Stimulated activated CD4-positive, alpha-beta T cell treated with anti-CD3 and anti-CD28 coated beads, Interleukin-4, amount 100 ng/mL, for 1 hour (primary cell): ENCODE results near the gene AOPEP.

Experiments
- DNase-seq: peaks from one replicate; pipeline ENCODE4 v3.0.0-alpha.2; 2020

The AOPEP gene

DNA sequence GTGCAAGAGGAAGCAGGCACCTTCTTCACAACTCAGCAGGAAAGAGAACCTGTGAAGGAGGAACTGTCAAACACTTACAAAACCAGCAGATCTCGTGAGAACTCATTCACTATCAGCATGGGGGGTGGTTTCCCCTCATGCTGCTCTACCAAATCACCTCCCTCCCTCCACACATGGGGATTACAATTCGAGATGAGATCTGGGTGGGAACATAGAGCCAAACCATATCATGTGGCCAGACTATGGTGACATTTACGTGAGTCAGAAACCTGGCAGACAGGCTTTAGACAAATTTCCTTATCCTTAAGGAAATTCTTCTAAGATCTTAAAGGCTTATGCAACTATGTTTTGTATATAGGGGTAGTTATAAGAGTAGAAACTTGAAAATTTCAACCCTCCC lies 8.7 kb upstream of the AOPEP start:
- DNase-seq, result no peak

DNA sequence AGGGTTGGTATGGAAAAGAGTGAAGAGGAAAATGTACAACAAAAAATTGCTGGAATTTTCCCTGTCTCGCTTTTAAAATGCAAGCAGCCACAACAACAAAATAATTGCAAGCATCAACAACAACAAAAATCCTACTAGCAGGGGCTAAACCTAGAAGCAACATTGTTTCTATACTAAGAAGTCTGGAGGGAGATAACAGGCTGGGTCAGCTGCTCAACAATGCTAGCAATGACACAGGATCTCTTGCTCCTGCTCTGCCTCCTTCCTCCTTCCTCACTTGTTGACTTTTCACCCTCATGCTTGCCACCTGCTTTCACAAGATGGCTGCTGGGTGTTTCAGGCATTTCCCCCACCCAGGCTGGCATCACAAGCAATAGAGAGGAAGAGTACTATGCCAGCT lies 7.6 kb upstream of the AOPEP start:
- DNase-seq, result no peak

DNA sequence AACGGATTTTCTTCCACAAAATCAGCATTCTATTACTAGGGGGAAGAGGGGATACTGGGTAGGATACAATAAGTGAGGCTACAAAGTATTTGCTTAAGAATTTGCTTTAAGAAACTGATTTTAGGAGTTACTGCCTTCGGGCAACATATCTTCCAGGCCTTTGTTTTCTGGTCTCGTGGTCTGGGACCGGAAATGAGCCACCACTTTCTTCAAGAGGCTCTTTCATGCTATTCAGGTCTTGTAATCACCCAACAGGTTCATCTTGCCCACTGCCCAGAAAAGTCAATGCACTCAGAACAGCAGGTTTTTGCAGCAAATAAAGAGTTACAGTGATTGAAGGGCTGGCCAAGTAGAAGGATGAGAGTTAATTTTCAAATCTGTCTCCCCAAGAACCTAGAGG lies 6.6 kb upstream of the AOPEP start:
- no peak for DNase-seq

DNA sequence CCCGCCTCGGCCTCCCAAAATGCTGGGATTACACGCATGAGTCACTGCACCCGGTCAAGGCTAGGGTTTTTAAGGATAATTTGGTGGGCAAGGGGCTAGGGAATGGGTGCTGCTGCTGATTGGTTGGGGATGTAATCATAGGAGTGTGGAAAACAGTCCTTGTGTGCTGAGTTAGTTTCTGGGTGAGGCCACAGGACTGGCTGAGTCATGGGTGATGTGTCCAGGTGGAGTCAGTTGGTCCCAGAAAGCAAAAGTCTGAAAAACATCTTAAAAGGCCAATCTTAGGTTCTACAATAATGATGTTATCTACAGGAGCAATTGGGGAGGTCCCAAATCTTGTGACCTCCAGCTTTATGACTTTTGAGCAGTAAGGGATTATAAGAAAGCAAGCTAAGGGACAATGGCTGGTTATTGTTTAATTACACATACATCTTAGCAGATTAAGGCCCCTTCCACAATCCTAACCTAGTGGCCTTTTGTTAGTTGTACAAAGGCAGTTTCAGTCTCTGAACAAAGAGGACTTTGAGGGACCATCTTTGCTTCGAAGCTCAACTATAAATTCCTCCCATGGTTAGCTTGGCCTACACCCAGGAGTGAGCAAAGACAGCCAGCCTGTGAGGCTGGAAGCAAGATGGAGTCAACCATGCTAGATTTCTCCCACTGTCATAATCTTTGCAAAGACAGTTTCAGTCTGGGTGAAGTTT lies 5.5 kb upstream of the AOPEP start:
- DNase-seq, result no peak

DNA sequence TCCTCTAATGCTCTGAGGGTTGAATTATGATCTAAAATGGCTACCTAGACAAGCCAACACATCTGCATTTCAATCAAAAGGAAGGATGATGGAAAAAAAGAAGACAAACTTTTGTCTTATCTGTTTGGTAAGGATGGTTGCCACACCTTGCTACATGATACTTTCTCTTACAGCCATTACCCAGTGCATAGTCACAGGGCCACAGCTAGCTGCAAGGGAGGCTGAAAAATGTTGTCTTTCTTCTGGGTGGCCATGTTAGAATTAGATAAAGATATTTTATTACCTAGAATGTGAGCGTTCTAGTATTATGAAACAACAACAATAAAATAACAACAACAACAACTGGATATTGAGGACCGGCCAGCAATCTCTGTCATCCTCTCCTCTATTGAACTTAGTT lies 4.7 kb upstream of the AOPEP start:
- DNase-seq, result no peak

DNA sequence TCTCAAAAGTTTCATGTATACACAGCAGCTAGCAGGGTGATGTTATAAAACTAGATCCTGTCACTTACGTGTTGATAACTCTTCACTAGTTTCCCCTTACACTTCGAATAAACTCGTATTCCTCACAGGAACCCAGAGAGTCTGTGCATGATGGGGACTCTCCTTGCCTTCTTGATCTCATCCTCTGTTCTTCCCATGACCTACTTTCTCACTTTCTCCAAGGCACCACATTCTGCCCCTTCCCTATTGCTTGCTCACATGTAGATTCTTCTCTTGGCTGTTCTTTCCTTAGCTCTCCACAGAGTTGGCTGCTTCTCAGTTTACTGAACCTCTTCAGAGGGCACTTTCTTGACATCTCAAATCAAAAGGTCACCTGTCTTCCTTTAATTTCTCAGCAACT lies 1.2 kb upstream of the AOPEP start:
- no peak for DNase-seq

DNA sequence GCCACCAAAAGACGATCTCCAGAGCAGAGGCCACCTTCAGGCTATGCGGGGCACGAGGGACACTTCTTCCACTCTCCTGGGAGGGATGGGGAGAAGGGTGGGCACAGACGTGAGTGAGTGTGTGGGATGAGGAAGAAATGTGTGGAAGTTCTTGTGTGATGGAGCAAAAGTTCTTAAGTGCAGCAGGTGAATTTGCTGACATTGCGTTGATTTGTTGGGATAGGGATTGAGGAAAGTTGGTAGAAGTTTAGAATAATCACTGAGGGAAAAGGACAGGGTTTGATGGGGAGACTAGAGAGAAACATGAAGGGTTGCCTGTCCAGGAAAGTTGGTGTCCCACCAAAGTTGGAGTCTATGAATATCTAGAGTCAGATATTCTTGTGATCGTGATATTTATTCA lies 2.2 kb downstream of the AOPEP start:
- DNase-seq, result no peak

DNA sequence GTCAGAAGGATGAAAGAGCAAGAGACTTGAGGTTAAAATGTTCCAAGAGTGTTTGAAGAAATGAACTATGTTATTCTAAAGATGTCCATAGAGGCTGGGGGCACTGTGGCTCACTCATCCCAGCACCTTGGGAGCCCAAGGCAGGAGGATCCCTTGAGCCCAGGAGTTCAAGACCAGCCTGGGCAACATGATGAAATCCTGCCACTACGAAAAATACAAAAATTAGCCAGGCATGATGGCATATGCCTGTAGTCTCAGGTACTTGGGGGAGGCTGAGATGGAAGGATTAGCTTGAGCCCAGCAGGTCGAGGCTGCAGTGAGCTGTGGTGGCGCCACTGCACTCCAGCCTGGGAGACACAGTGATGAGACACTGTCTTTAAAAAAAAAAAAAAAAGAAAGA lies 2.7 kb downstream of the AOPEP start:
- DNase-seq, result no peak

DNA sequence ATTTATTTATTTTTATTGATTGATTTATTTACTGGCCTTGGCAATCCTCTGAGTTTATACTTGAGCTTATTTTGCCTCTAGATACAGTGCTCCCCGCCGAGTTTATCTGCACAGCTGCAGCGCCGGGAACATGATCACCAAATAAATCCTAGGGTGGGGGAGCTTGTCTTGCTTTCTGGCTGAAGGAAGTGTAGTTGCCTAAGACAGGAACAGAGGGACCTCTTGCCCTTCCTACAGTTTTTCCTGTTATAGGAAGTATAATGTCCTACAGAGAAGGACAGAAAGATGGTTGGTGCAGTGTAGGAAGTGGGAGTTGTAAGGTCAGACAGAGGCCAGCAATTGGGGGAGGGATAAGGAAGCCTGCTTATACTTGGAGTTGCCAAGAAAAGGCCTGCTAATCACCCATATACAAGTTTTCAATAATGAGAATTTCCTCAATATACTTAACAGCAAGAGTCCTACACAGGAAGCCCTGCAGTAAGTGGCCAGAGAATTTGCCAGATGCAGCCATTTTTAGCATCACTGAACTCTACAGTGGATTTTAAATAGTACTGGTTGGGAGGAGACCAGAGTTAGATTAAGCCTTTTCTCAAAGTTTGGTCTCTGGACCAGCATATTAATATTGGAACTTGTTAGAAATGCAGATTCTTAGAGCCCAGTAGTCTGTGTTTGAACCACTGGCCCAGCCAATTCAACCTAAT lies 7.7 kb downstream of the AOPEP start:
- DNase-seq, result no peak

DNA sequence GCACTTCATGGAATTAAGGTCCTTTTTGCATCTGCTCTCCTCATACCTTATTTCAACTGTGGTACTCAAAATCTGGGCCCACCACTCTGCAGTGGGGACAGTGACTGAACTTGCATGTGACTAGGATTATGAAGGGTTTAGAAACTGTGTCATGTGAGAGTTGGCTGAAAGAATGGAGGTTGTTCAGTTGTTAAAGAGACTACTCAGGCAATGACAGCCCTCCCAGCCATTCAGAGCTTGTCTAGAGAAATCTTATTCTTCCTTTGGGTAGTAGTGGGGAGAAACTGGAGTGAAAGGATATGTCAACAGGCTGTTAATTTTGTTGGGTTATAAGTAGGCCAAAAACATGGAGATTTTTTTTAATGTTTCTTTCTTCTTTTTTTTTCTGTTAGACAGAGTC lies 10.3 kb downstream of the AOPEP start:
- no peak for DNase-seq

DNA sequence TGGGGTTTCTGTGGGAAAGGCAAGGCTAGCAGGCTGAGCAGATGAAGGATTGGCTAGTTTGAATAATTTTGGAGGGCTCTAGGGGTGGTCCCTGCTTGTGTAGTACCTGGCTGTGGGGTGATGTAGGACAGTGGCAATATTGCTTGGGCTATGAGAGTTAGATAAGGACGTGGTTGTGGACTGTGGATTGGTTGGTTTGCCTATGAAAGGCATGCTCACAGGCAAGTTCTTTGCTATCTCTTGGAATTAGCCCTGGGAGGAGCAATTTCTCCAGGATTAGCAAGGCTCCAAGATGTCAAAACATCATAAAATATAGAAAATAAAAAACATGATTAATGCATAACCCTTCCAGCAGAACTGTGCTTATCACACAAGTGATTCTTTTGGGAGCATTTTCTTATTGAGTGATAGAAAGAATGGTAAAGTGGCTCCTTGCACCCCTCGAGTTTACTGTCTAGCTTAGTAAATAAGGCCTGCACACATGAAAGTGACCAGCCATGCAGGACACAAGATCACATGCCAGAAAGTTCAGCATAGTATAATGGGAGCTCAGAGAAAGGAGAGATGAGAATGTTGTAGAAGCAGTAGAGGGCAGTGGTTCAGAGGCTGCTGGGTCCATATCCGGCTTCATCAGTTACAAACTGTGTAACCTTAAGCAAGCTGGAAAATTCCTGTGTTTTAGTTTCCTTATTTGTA lies 13.8 kb downstream of the AOPEP start:
- DNase-seq, result no peak

DNA sequence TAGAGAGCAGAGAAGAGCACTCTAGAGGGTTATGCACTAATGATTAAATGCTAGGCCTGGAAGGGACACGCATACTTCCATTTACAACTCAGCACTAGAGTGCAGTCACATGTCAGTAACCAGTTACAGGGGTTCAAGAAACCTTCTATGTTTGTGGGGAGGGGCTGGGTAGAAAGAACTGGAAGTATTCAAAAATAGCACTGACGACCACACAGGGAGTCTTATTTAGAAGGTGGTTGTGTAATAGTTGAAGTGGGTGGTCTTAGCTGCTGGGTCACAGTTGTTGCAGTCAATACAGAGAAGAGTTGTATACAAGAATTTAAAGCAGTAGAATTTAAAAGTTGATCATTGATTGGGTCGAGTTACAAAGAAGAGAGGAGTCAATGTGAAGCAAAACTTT lies 15.4 kb downstream of the AOPEP start:
- no peak for DNase-seq

DNA sequence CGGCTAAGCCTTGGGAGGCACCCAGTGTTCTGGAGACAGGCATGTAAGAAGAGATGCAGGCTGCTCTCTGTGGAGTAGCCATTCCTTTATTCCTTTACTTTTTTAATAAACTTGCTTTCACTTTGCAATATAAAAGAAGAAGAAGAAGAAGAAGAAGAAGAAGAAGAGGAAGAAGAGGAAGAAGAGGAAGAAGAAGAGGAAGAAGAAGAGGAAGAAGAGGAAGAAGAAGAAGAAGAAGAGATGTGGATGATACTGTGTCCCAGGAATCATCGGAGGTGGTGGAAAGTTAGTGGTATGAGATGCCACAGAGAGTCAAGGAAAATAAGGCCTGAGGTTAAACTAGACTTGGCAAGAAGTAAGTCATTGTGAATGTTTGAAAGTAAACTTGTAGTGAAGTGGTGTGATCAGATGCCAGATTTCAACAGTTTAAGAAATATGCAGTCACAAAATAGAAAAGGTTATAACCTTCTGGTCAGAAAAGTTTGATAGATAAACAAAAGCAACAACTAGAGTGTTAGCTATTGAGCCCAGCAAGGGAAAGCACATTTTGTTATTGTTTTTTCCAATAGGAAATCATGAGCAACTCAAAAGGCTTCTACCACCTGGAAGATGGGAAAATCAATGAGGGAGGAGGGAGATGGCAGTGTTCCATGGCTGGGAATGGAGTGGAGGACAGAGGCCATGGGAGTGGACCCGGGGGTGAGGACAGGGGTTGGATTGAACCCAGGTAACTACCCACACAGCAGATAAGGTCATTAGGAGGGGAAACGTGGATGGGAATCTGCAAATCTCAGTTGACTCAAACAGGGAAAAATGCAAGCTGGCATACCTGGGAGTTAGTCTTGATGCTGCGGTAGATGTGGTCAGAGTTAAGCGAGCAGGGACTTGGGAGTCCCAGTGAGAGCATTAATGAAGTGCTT lies 16.8 kb downstream of the AOPEP start:
- no peak for DNase-seq

DNA sequence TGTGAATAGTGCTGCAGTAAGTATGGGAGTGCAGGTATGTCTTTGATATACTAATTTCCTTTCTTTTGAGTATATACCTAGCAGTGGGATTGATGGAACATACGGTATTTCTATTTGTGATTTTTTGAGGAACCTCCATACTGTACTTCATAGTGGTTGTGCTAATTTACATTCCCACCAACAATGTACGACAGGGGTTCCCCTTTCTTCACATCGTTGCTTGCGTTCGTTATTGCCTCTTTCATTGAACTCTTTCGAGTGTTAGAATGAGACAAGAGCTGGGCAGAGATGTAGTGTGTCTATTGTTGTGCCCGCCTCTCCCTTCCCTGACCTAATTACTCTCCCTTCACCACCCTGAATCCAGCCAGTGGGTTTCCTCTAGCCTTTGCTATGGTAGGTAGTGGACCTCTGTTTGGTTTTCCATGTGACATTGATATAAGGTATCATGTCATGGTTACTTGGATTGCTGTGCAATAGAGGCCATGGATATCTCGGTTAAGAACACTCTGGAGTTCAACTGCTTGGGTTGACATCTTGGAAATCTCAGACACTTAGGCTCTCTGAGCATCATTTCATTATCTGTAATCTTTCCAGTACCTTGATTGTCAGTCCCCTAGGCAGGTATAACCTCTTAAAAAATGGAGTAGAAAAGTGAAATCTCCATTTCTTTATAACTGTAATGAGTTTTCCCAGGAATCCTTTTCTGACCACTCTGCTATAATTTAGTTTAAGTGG lies 19.5 kb downstream of the AOPEP start:
- no peak for DNase-seq

DNA sequence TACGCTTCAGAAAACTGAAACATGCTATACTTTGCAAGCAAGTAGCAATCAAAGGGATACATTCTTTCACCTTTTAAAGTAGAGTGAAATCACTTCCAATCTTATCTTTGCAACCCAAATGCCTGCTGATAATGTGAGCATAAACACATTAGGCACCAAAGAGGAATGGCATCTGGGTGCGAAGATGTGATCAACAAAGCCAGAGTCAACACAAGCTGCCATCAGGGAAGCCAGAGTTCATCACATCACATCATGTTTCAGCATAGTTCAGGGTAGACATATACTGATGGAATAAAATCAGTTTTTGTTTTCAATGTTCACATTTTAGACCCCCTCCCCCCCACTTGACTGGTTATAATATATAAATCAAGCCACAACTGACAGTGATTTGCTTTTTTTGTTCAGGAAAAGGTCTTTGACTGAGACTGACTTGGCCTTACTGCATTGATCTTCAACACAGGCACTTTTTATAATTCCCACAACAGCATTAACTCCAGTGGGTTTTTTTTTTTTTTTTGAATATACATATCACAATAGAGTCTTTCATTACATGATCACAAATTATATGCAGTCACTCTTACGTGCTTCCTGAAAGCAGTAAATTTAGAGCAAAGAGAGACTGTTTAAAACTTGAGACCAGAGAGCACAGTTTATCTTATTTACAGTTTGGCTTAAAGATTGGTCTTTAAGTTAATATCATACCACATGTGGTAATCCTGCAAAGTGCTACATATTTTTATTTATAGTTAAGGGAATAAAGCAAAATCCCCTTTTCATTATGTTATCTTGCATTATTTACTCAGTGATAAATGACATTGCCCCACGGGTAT lies 20.3 kb downstream of the AOPEP start:
- no peak for DNase-seq

DNA sequence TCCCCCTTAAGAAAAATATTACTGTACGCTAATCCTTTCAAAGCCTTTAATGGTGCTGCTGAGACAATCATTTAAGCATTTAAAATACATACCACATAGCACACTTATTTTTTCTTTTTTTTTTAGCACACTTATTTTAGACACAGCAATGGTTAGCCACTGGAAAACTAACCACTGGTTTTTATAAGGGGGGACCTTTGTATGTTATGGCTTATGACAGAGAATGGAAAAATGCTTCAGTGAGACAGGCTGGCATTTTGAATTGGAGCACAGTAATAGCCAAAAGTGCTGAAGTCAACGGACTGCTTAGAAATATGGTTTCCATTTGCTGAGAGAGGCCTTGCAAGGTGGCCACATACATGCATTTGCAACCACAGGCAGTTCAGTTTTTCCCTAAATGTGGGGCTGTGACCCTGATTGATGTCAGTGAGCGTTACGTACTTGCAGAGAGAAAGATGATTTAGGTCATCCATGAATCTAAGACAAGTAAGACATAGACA lies 28.5 kb downstream of the AOPEP start:
- DNase-seq, result no peak

DNA sequence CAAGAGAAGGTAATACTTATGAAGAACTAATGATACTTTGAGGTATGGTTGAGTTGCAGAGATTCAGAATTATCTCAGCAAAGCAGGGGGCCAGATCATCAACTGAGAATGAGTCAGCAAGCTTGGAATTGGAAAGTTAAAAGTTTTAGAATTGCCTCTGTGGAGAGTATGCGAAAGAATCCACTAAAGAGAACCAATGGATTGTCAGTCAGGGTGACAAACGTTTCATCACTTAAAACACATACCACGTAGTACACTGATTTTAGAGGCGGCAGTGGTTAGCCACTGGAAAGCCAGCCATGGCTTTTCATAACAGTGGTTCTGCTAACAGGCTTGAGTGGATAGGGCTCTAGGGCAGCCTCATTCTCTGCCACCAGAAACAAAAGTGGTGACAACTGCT lies 30.7 kb downstream of the AOPEP start:
- DNase-seq, result no peak

DNA sequence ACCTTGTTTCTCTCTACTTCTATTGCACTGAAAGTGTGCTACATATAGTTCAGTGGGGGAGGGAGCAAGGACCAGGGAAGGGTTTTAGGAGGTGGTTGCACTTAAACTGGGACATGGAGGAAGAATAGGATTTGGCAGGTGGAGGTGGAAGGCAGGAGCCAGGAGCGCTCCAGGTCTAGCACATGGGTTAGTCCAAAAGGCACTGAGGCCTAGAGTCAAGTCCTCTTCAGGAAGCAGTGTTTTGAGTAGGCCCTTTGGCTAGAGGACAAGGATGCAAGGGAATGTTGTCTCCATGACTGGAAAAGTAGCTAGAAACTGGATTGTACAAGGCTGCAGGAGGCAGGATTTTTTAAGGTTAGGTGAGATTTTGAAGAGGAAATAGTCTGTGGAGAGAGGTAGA lies 31.5 kb downstream of the AOPEP start:
- DNase-seq, result no peak

DNA sequence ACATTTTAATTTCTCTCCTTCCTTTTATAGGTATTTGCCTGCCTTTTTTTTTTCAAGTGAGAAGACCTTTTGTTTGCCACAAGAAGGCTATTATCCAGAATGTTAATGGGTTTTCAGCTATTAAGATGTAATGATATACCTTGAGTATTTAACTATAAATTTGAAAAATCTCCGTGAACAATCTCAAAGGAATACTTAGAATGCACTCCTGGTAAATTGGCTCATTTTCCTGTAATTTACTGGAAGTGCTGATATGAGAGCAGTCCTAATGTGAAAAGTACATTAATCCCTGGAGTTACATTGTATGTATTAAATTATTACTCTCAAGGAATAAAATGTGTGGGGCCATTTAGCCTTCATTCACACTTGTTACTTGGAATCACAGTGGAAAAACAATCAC lies 32.4 kb downstream of the AOPEP start:
- DNase-seq, result no peak

DNA sequence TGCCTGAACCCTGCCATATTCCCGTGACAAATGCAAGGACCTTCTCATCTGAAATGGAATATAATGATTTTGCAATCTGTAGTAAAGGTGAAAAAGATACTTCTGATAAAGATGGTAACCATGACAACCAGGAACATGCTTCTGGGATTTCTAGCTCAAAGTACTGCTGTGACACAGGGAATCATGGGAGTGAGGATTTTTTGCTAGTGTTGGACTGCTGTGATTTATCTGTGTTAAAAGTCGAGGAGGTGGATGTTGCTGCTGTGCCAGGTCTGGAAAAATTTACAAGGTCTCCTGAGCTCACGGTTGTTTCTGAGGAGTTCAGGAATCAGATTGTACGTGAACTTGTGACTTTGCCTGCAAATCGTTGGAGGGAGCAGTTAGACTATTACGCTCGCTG lies 33.5 kb downstream of the AOPEP start:
- DNase-seq, result no peak

DNA sequence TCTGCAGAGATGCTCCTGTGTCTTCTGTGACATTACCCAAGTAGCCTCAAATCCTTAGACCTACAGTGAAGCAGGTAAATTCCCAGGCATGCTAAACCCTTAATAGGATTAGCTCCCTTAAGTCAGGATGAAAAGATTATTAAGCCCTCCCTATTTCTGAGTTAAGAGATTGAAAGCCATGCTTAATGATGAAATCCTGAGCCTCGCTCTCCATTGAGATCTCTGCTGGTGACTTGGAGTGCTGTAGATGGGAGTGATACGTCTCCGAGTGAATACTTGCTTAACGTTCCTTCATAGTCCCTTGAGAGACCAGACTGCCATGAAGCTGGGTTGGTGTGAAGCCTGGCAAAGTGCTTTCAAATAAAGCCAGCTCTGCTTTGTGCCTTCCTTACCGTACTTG lies 34.2 kb downstream of the AOPEP start:
- DNase-seq, result no peak
